WI38 (cell line): ENCODE data around the gene PSMD14.
"Not testable (repeated sequence)": the region's sequence is repeated elsewhere in the genome, so short reads cannot be mapped to it uniquely, and the experiment has no call there.

Experiments used
- H3K4me3 ChIP-seq: 2 replicates; pipeline ENCODE4 v1.5.1; 2011; ENCODE audit warnings: low read depth, mild to moderate bottlenecking, control low read depth, low read length
- CTCF ChIP-seq: IDR thresholded peaks from 2 replicates; pipeline ENCODE4 v1.5.1; 2012; ENCODE audit warnings: low read depth, mild to moderate bottlenecking, control low read depth, low read length

The PSMD14 gene

GRCh38 chr2:161321944-161322648 lies 13.9 kb downstream of the PSMD14 start:
- H3K4me3 ChIP-seq: no peak overlapping the region
- no peak for TF ChIP-seq CTCF

- no peak overlapping the region for H3K4me3 ChIP-seq
- TF ChIP-seq CTCF: no peak
These were observed 16.7 kb downstream of the PSMD14 start for GRCh38 chr2:161324876-161325275.

GRCh38 chr2:161327582-161327981 lies 19.4 kb downstream of the PSMD14 start:
- TF ChIP-seq CTCF: no peak
- H3K4me3 ChIP-seq: no peak overlapping the region

GRCh38 chr2:161332371-161332967 lies 24.2 kb downstream of the PSMD14 start:
- no peak for TF ChIP-seq CTCF
- no peak overlapping the region for H3K4me3 ChIP-seq

- H3K4me3 ChIP-seq: no peak overlapping the region
- no peak for TF ChIP-seq CTCF
These were observed 27.4 kb downstream of the PSMD14 start for GRCh38 chr2:161335626-161336025.

- no peak for TF ChIP-seq CTCF
- H3K4me3 ChIP-seq: no peak overlapping the region
These were observed 29.0 kb downstream of the PSMD14 start for GRCh38 chr2:161337247-161337646.

- not testable (repeated sequence) for H3K4me3 ChIP-seq
These were observed 31.3 kb downstream of the PSMD14 start for GRCh38 chr2:161339532-161339931.

- not testable (repeated sequence) for H3K4me3 ChIP-seq
These were observed 32.7 kb downstream of the PSMD14 start for GRCh38 chr2:161340930-161341413.
